HepG2 (cell line): ENCODE results near the gene NBPF1. TPM values are rescaled to one million over a fixed set of nuclear protein-coding genes. Genes with fewer than 3 reads are reported as not detected.
"Not testable (repeated sequence)": the region's sequence is repeated elsewhere in the genome, so short reads cannot be mapped to it uniquely, and the experiment has no call there.

ENCODE experiments used
- ATAC-seq: fragments of 200-7000 bp; cut with Tn5 transposase; 3 replicates; pipeline ENCODE4 v1.9.1; 2020; ENCODE audit warnings: mild to moderate bottlenecking, moderate library complexity
- BruUV-seq: library from RNA; stranded (reverse); fragments of 400-500 nt; replicated peaks from 2 replicates; lab custom pipeline; 2021; lab: Mats Ljungman, UMichigan
- CTCF ChIA-PET: fragments of 300-600 bp; formaldehyde crosslinking; extraction: SDS; loops from one replicate; lab custom pipeline; 2021; ENCODE audit warnings: low total read pairs, inconsistent platforms, low intra/inter-chr PET ratio; lab: Yijun Ruan, JAX
- POLR2A ChIA-PET: fragments of 350-600 bp; sonication (Branson Sonifier 250); formaldehyde crosslinking; loops from one replicate; lab custom pipeline; 2020; ENCODE audit warnings: antibody characterized with exemption, inconsistent platforms; lab: Yijun Ruan, JAX
- DNase-seq: peaks from one replicate; pipeline ENCODE4 v3.0.0-alpha.2; 2015; ENCODE audit warnings: low spot score
- FAIRE-seq: peaks from 3 replicates; lab custom pipeline; 2011; peaks lifted over from hg19 to GRCh38; lab: Jason Lieb, UNC
- H2AFZ ChIP-seq: one replicate; pipeline ENCODE4 v1.6.1; 2011; ENCODE audit warnings: low read length, inconsistent platforms
- H3K27ac ChIP-seq: fragments of 300-600 bp; 3 replicates; pipeline ENCODE4 v1.8.0; 2011; ENCODE audit warnings: mixed run types, mild to moderate bottlenecking, mixed read lengths, low read length, inconsistent platforms; ENCODE audit not compliant: insufficient read depth; ENCODE audit errors: extremely low read length
- H3K27me3 ChIP-seq, 2 experiments: fragments of 200-600 bp in 1 of 2; 2 replicates in 1 of 2; 3 replicates in 1 of 2; pipeline versions ENCODE4 v1.6.0 to v1.8.0; 2011; ENCODE audit warnings: low read length in 2 of 2, mild to moderate bottlenecking in 2 of 2, moderate library complexity in 2 of 2, inconsistent platforms in 1 of 2; ENCODE audit not compliant: insufficient read depth in 2 of 2, control insufficient read depth in 1 of 2
- H3K36me3 ChIP-seq, 2 experiments: fragments of 200-600 bp in 1 of 2; replicated peaks in 1 of 2; 2 replicates in 1 of 2; 3 replicates in 1 of 2; pipeline versions ENCODE4 v1.5.1 to v1.8.0; 2011; ENCODE audit warnings: low read length in 2 of 2, inconsistent platforms in 1 of 2; ENCODE audit not compliant: insufficient read depth in 2 of 2, control insufficient read depth in 1 of 2
- H3K4me1 ChIP-seq: 2 replicates; pipeline ENCODE4 v1.5.1; 2012; ENCODE audit warnings: low read length, inconsistent platforms; ENCODE audit not compliant: insufficient read depth
- H3K4me2 ChIP-seq: 2 replicates; pipeline ENCODE4 v1.6.0; 2011; ENCODE audit warnings: low read depth, low read length, inconsistent platforms
- H3K4me3 ChIP-seq, 3 experiments: fragments of 200-600 bp in 1 of 3; sonication (generic), shearing (Covaris generic) in 1 of 3; replicated peaks in 1 of 3; 2 replicates each; pipeline ENCODE4 v1.5.1; 2011 to 2016; ENCODE audit warnings: low read length in 3 of 3, inconsistent platforms in 2 of 3, low read depth in 2 of 3, mild to moderate bottlenecking in 2 of 3, control low read depth in 1 of 3, mixed read lengths in 1 of 3; ENCODE audit not compliant: insufficient read depth in 1 of 3
- H3K79me2 ChIP-seq: one replicate; pipeline ENCODE4 v1.6.1; 2011; ENCODE audit warnings: low read length, inconsistent platforms; ENCODE audit not compliant: insufficient read depth
- H3K9ac ChIP-seq: 2 replicates; pipeline ENCODE4 v1.6.0; 2011; ENCODE audit warnings: mild to moderate bottlenecking, low read depth, low read length, inconsistent platforms; ENCODE audit not compliant: insufficient read depth
- H3K9me3 ChIP-seq: 2 replicates; pipeline ENCODE4 v1.5.1; 2012; ENCODE audit warnings: mild to moderate bottlenecking, low read length
- H4K20me1 ChIP-seq: 2 replicates; pipeline ENCODE4 v1.6.0; 2011; ENCODE audit warnings: inconsistent platforms, mild to moderate bottlenecking, low read length, moderate library complexity; ENCODE audit not compliant: insufficient read depth
- AHR ChIP-seq: IDR thresholded peaks from 2 replicates; pipeline ENCODE4 v1.6.1; 2018; ENCODE audit warnings: missing genetic modification reagents, missing compliant biosample characterization
- BRD4 ChIP-seq: sonication (generic); formaldehyde crosslinking; IDR thresholded peaks from 2 replicates; pipeline ENCODE4 v1.4.0; 2020; ENCODE audit warnings: missing genetic modification reagents
- HMG20B ChIP-seq: conservative IDR thresholded peaks from 2 replicates; pipeline ENCODE4 v1.6.1; 2016; ENCODE audit warnings: missing genetic modification reagents, missing compliant biosample characterization
- KDM5B ChIP-seq: sonication (generic); formaldehyde crosslinking; IDR thresholded peaks from 2 replicates; pipeline ENCODE4 v1.4.0; 2020; ENCODE audit warnings: missing genetic modification reagents, mild to moderate bottlenecking, borderline replicate concordance
- MXD3 ChIP-seq: IDR thresholded peaks from 2 replicates; pipeline ENCODE4 v1.6.1; 2016; ENCODE audit warnings: mild to moderate bottlenecking, missing biosample characterization, missing genetic modification reagents
- RBFOX2 ChIP-seq: fragments of 200-400 bp; formaldehyde crosslinking; IDR thresholded peaks from 2 replicates; pipeline ENCODE4 v1.6.1; 2017; ENCODE audit warnings: low read depth, mild to moderate bottlenecking, low read length
- RXRA ChIP-seq: sonication (generic); formaldehyde crosslinking; IDR thresholded peaks from 2 replicates; pipeline ENCODE4 v1.5.1; 2020; ENCODE audit warnings: missing genetic modification reagents
- ZFP91 ChIP-seq: sonication (generic); formaldehyde crosslinking; IDR thresholded peaks from 2 replicates; pipeline ENCODE4 v1.9.0; 2022; ENCODE audit warnings: missing genetic modification reagents, mild to moderate bottlenecking, borderline replicate concordance
- ZNF333 ChIP-seq: sonication (generic); formaldehyde crosslinking; IDR thresholded peaks from 2 replicates; pipeline ENCODE4 v1.4.0; 2020; ENCODE audit warnings: mild to moderate bottlenecking, missing genetic modification reagents, borderline replicate concordance
- ZNF572 ChIP-seq: sonication (generic); formaldehyde crosslinking; IDR thresholded peaks from 2 replicates; pipeline ENCODE4 v1.5.1; 2020; ENCODE audit warnings: mild to moderate bottlenecking, missing genetic modification reagents
- ZNF710 ChIP-seq: sonication (generic); formaldehyde crosslinking; IDR thresholded peaks from 2 replicates; pipeline ENCODE4 v1.5.0; 2020; ENCODE audit warnings: mild to moderate bottlenecking, missing genetic modification reagents, borderline replicate concordance
- ZNF768 ChIP-seq: sonication (generic); formaldehyde crosslinking; IDR thresholded peaks from 2 replicates; pipeline ENCODE4 v1.4.0; 2020; ENCODE audit warnings: missing genetic modification reagents
- ZNF770 ChIP-seq: sonication (generic); formaldehyde crosslinking; IDR thresholded peaks from 2 replicates; pipeline ENCODE4 v1.5.0; 2020; ENCODE audit warnings: mild to moderate bottlenecking, missing genetic modification reagents
- WGBS: methylation state at CpG from one replicate; pipeline ENCODE4 v1.1.6; 2017; ENCODE audit warnings: low lambda C conversion rate; 5-methylcytosine and 5-hydroxymethylcytosine counted together
- in situ Hi-C: cut with HindIII; loops from 2 replicates; pipeline ENCODE4 v1.10.0; 2017; ENCODE audit warnings: low pct_unique_long_range_greater_than_20kb; ENCODE audit not compliant: extremely low pct_ligation_motif_present
- intact Hi-C: fragments of 100-400 bp; cut with micrococcal nuclease; formaldehyde crosslinking; loops from one replicate; pipeline ENCODE4 v1.10.0; 2022; ENCODE audit not compliant: unreplicated experiment
- polyA plus RNA-seq, 8 experiments: library from polyadenylated mRNA; depleted of rRNA in 3 of 8; stranded (reverse) in 7 of 8; unstranded in 1 of 8; fragments of >200 nt; fragmentation: Illumina TruSeq in 4 of 8; extraction: Trizol in 4 of 8; gene quantifications; 2 replicates each; pipeline versions ENCODE4 v1.2.1 to v1.2.3, GENCODE V29; 2011 to 2016; ENCODE audit warnings: low read depth in 4 of 8, missing spikeins in 1 of 8, mixed read lengths in 1 of 8; ENCODE audit not compliant: insufficient read depth in 1 of 8
- total RNA-seq, 5 experiments: library from RNA; depleted of rRNA; stranded (reverse); fragments of >200 nt; fragmentation: Illumina TruSeq; extraction: Trizol; gene quantifications; 2 replicates each; pipeline ENCODE4 v1.2.3, GENCODE V29; 2016; ENCODE audit warnings: low read depth in 1 of 5

The NBPF1 gene
- total and polyA plus RNA-seq, 2 of the 13 experiments (the other 11 are each of a cell fraction or from before 2014, with no cell fraction given), result 30.3 to 35.6 TPM

GRCh38 chr1:16642025-16642966, 28.9 kb upstream of the NBPF1 start:
- CTCF ChIA-PET, POLR2A ChIA-PET, H3K27me3 ChIP-seq, DNase-seq, H2AFZ ChIP-seq, H3K9me3 ChIP-seq, ATAC-seq, in situ Hi-C loops, H3K27ac ChIP-seq, intact Hi-C loops, BruUV-seq, FAIRE-seq: not testable (repeated sequence)
- 68% methylated on average over 6 of the region's 9 CpGs for WGBS
- TF ChIP-seq AHR (CRISPR knock-in tag) (0 out of 2 replicates have a peak, but pooled peaks have one; percentile 14), RXRA (CRISPR knock-in tag) (peak; percentile 8; the same call in 1 of the 2 replicates), ZNF710 (0 out of 2 replicates have a peak, but pooled peaks have one; percentile 11), HMG20B (CRISPR knock-in tag) (0 out of 2 replicates have a peak, but pooled peaks have one; percentile 9), KDM5B (CRISPR knock-in tag) (peak; percentile 22), MXD3 (CRISPR knock-in tag) (0 out of 2 replicates have a peak, but pooled peaks have one; percentile 48), ZNF770 (peak; percentile 64), BRD4 (0 out of 2 replicates have a peak, but pooled peaks have one; percentile 46), ZFP91 (CRISPR knock-in tag) (0 out of 2 replicates have a peak, but pooled peaks have one; percentile 6), ZNF333 (CRISPR knock-in tag) (peak; percentile 30; the same call in 1 of the 2 replicates), ZNF768 (CRISPR knock-in tag) (peak; percentile 2; the same call in 1 of the 2 replicates), RBFOX2 (peak; percentile 45; the same call in 1 of the 2 replicates), ZNF572 (CRISPR knock-in tag) (peak; percentile 15; the same call in 1 of the 2 replicates)
- peak overlapping the region; percentile 96 for H3K4me2 ChIP-seq
- H3K4me3 ChIP-seq, result peak overlapping the region; percentile 26 to 96 (median 90); a peak in 2 of 6 replicates
- H3K4me1 ChIP-seq, result peaks cover 59% of the 10 kb centered on the region
- peaks cover 7 to 33% of the 10 kb centered on the region in 2 experiments; a peak in 4 of 5 replicates for H3K36me3 ChIP-seq
- peaks cover 87% of the 10 kb centered on the region for H3K79me2 ChIP-seq
- H4K20me1 ChIP-seq, result peaks cover 41% of the 10 kb centered on the region
- H3K9ac ChIP-seq, result peak overlapping the region; percentile 99; the same call in 1 of the 2 replicates
